AG04450 (cell line): ENCODE measurements around the gene CAV1. TPM values are rescaled to one million over a fixed set of nuclear protein-coding genes. Genes with fewer than 3 reads are reported as not detected.
"Not testable (repeated sequence)": the region's sequence is repeated elsewhere in the genome, so short reads cannot be mapped to it uniquely, and the experiment has no call there.

Experiments
- CTCF ChIA-PET: fragments of 300-600, 350-600 bp; formaldehyde crosslinking; extraction: SDS; loops from one replicate; lab custom pipeline; 2022; ENCODE audit warnings: antibody characterized with exemption, inconsistent platforms; lab: Charles Lee
- POLR2A ChIA-PET: fragments of 350-600 bp; formaldehyde crosslinking; extraction: SDS; loops from one replicate; lab custom pipeline; 2021; ENCODE audit warnings: antibody characterized with exemption, inconsistent platforms; lab: Yijun Ruan, JAX
- DNase-seq: peaks from one replicate; pipeline ENCODE4 v3.0.0-alpha.2; 2011; ENCODE audit warnings: low read depth, low spot score
- H3K27ac ChIP-seq: one replicate; pipeline ENCODE4 v1.5.1; 2012; ENCODE audit warnings: low read depth, low read length, control low read depth
- H3K27me3 ChIP-seq: one replicate; pipeline ENCODE4 v1.6.0; 2012; ENCODE audit warnings: low read length; ENCODE audit not compliant: control insufficient read depth, insufficient read depth
- H3K4me3 ChIP-seq: 2 replicates; pipeline ENCODE4 v1.5.1; 2011; ENCODE audit warnings: mild to moderate bottlenecking, low read depth, low read length, control low read depth
- H3K9me3 ChIP-seq: 2 replicates; pipeline ENCODE4 v1.5.1; 2012; ENCODE audit warnings: low read length; ENCODE audit not compliant: control insufficient read depth, insufficient read depth
- CTCF ChIP-seq: IDR thresholded peaks from 2 replicates; pipeline ENCODE4 v1.5.1; 2011; ENCODE audit warnings: low read depth, low read length, control low read depth, inconsistent platforms
- polyA minus RNA-seq: library from RNA; depleted of rRNA, polyadenylated mRNA; stranded (reverse); fragments of >200 nt; gene quantifications from 2 replicates; pipeline ENCODE4 v1.2.3, GENCODE V29; 2011; rRNA and poly(A)+ RNA removed
- polyA plus RNA-seq: library from polyadenylated mRNA; depleted of rRNA; stranded (reverse); fragments of >200 nt; gene quantifications from 2 replicates; pipeline ENCODE4 v1.2.3, GENCODE V29; 2011; rRNA removed

Gene CAV1
- 1,209 and 1,356 TPM in 2 replicates for polyA plus RNA-seq
- 1,205 and 1,557 TPM in 2 replicates for polyA minus RNA-seq

GRCh38 chr7:116524609-116525297, at the start of gene CAV1:
TSS of gene CAV1 (plus strand) at chr7:116525036. CDS start at chr7:116525063, 27 bp downstream.
- no peaks in the 10 kb centered on the region for H3K27me3 ChIP-seq
- CTCF ChIA-PET = interaction anchor here (1.0 to 6.4 kb wide), 8 partner anchors 19 to 283 kb away, joined by 4 to 110 read pairs (median 10); no protein-coding TSS in a partner anchor

GRCh38 chr7:116477625-116478024, 47.2 kb upstream of the CAV1 start:
- POLR2A ChIA-PET = no interaction called here
- Histone ChIP-seq H3K4me3 (no peak overlapping the region), H3K9me3 (no peaks in the 10 kb centered on the region), H3K27ac (no peak overlapping the region), H3K27me3 (no peaks in the 10 kb centered on the region)
- TF ChIP-seq CTCF = no peak
- CTCF ChIA-PET = interaction anchor here (0.7 kb wide), 1 partner anchor 23 kb away, joined by 3 read pairs; no protein-coding TSS in a partner anchor
- no peak for DNase-seq

More at GRCh38 chr7:116524609-116525297, at the start of gene CAV1:
- H3K4me3 ChIP-seq = peak within 1 kb of the TSS; percentile 97
- peak within 1 kb of the TSS; percentile 98 for H3K27ac ChIP-seq
- no peaks in the 10 kb centered on the region; the same call in 1 of the 2 replicates for H3K9me3 ChIP-seq
- peak; percentile 81 for DNase-seq
- TF ChIP-seq CTCF = peak; percentile 23; the same call in 1 of the 2 replicates
- POLR2A ChIA-PET = interaction anchor here (1.8 kb wide), 2 partner anchors 17 to 253 kb away, joined by 8 to 14 read pairs; no protein-coding TSS in a partner anchor

GRCh38 chr7:116478834-116479233, 46.0 kb upstream of the CAV1 start:
- Histone ChIP-seq H3K9me3 (no peaks in the 10 kb centered on the region), H3K4me3 (no peak overlapping the region), H3K27me3 (no peaks in the 10 kb centered on the region), H3K27ac (no peak overlapping the region)
- POLR2A ChIA-PET = no interaction called here
- TF ChIP-seq CTCF = no peak
- no peak for DNase-seq
- CTCF ChIA-PET = interaction anchor here (0.5 to 1.0 kb wide), 2 partner anchors 11 to 48 kb away, joined by 3 to 4 read pairs; no protein-coding TSS in a partner anchor

- POLR2A ChIA-PET = no interaction called here
- H3K4me3 ChIP-seq = no peak overlapping the region
- no peaks in the 10 kb centered on the region; the same call in 1 of the 2 replicates for H3K9me3 ChIP-seq
- no peak for DNase-seq
- CTCF ChIA-PET = no interaction called here
- no peak for TF ChIP-seq CTCF
- no peak overlapping the region for H3K27ac ChIP-seq
- H3K27me3 ChIP-seq = no peaks in the 10 kb centered on the region
These were observed 41.4 kb upstream of the CAV1 start for GRCh38 chr7:116483271-116483942.

GRCh38 chr7:116484389-116484788, 40.4 kb upstream of the CAV1 start:
- CTCF ChIA-PET = interaction anchor here (0.6 to 0.8 kb wide), 2 partner anchors 107 to 1979 kb away, joined by 3 read pairs; no protein-coding TSS in a partner anchor
- H3K4me3 ChIP-seq, H3K27me3 ChIP-seq, POLR2A ChIA-PET, H3K9me3 ChIP-seq, H3K27ac ChIP-seq, DNase-seq: not testable (repeated sequence)
